OCI-M2 (cell line): Measurements from ENCODE around the gene TNRC6B.
"Not testable (repeated sequence)": the region's sequence is repeated elsewhere in the genome, so short reads cannot be mapped to it uniquely, and the experiment has no call there.

Source experiments
- DNase-seq: peaks from one replicate; lab custom pipeline; 2025; ENCODE audit not compliant: unreplicated experiment; lab: John Stamatoyannopoulos, UW

TNRC6B gene, protein sequence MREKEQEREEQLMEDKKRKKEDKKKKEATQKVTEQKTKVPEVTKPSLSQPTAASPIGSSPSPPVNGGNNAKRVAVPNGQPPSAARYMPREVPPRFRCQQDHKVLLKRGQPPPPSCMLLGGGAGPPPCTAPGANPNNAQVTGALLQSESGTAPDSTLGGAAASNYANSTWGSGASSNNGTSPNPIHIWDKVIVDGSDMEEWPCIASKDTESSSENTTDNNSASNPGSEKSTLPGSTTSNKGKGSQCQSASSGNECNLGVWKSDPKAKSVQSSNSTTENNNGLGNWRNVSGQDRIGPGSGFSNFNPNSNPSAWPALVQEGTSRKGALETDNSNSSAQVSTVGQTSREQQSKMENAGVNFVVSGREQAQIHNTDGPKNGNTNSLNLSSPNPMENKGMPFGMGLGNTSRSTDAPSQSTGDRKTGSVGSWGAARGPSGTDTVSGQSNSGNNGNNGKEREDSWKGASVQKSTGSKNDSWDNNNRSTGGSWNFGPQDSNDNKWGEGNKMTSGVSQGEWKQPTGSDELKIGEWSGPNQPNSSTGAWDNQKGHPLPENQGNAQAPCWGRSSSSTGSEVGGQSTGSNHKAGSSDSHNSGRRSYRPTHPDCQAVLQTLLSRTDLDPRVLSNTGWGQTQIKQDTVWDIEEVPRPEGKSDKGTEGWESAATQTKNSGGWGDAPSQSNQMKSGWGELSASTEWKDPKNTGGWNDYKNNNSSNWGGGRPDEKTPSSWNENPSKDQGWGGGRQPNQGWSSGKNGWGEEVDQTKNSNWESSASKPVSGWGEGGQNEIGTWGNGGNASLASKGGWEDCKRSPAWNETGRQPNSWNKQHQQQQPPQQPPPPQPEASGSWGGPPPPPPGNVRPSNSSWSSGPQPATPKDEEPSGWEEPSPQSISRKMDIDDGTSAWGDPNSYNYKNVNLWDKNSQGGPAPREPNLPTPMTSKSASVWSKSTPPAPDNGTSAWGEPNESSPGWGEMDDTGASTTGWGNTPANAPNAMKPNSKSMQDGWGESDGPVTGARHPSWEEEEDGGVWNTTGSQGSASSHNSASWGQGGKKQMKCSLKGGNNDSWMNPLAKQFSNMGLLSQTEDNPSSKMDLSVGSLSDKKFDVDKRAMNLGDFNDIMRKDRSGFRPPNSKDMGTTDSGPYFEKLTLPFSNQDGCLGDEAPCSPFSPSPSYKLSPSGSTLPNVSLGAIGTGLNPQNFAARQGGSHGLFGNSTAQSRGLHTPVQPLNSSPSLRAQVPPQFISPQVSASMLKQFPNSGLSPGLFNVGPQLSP (N-terminal part only)

DNA sequence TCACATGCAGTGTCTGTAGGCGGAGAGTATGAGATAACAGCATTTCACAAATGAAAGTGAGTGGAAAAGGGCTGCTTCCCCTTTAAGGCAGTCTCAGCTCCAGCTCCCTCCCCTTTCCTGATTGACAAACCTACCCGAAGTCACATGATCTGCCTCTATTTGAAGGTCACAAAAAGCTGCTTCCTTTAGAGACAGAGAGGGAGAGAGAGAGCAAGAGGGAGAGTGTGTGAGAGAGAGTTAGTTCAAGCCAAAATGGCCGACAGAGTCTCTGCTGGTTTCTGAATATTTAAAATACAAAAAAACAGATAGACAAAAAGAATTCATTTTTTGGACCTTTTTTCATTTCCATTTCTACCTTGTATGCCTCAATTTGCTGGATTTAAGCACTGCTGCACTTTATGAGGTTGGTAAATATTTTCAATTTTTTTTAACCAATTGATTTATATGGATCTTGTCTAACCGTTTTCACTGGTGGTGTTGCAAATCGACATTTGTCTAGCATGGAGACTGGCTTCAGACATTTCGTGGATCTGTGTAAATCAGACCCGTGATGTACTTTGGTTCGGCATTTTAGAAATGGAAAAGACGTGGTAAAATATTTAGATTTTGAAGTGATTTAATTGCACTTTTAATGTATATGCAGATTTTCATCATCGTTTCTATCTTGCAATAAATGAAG, at the start of gene TNRC6B:
Gene TNRC6B, plus strand, starts transcription at position 188 of the 679 bp plus-strand sequence. Its CDS starts 211 bp downstream, at position 399.
- DNase-seq, result peak; percentile 64

DNA sequence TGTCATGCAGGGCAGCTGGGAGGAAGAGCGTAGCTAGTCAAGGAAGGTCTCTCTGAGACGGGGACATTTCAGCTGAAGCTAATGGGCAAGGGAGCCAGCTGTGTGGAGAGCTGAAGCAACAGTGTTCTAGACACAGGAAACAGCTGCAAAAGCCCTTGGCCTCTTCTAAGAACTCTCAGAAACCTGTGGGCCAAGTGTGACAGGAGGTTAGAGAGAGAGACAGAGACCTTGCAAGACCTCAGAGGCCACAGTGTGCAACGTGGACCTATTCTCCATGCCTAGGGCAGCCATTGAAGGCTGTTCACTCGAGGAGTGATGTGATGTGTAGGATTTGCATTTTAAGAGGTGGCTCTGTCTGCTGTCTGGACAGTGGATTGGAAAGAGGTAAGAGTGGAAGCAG, 48.7 kb upstream of the TNRC6B start:
- DNase-seq, result no peak

DNA sequence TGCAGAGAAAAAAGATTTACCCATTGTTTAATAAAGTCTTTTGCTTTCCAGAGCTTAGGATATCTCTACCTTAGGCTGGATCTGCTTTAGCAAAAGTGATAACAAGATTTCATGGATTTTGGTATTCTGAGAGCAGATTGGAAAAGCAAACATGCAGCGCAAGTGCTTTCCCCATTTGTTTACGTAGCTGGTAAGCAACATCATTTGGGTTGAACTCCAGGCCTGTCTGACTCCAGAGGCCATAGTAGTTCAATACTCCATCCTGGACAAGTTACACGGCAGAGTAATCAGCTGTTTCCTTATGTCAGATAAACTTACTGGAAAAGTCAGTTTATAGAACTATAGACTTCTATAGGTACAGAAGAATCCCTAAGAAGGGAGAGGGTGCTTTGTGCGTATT, 40.6 kb upstream of the TNRC6B start:
- no peak for DNase-seq

DNA sequence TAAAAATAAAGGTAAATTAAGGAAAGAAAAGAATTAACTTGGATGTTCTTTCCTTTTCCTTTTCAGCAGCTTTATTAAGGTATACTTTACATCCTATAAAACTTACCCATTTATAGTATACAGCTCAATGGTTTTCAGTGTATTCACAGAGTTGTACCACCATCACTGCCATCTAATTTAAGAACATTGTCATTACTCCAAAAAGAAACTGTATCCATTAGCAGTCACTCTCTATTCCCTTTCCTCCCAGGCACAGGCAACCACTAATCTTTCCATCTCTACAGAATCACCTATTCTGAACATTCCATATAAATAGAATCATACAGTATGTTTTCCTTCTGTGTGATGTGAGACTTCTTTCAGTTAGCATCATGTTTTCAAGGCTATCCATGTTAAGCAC, 38.9 kb upstream of the TNRC6B start:
- DNase-seq, result no peak

DNA sequence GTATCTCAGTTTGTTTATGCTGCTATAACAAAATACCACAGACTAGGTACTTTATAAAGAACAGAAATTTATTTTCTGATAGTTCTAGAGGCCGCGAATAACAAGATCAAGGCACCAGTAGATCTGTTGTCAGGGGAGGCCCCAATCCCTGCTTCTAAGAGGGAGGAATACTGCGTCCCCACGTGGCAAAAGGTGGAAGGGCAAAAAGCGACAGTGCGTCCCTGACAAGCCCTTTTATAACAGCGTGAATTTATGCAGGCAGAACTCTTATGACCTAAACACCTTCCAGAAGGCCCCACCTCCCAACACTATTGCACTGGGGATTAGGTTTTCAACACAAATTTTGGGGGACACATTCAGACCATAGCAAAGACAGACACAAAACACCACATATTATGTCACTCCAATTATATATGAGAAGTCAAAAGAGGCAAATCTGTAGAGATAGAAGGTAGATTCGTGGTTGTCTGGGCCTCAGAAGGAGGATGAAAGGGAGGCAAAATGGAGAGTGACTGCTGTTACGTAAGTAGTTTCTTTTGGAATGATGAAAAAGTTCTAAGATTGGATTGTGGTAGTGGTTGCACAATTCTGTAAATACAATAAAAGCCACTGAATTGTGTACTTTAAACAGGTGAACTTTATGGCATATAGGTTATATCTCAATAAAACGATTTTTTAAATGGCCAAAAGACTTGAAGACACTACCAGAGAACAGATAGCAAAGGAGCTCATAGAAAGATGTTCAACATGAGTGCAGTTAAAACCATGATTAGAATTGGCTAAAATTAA, 30.1 kb upstream of the TNRC6B start:
- DNase-seq, result no peak

DNA sequence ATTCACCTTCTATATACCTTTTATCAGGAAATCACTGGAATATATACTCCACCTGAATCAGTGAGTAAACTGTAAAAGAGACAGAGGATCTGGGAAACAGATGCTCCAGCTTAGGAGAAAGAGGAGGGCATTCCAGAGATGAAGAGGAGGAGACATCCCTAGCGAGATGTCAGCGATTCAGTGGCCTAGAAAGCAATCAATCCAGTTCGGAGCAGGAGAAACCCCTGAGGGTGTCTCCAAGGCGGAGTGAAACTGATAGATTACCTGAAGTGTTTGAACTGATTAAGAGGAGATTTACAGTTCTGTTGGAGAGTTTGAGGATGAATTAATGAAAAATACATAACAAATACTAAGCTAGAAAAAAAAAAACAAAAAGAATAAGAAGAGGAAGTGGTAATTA, 24.5 kb upstream of the TNRC6B start:
- no peak for DNase-seq

DNA sequence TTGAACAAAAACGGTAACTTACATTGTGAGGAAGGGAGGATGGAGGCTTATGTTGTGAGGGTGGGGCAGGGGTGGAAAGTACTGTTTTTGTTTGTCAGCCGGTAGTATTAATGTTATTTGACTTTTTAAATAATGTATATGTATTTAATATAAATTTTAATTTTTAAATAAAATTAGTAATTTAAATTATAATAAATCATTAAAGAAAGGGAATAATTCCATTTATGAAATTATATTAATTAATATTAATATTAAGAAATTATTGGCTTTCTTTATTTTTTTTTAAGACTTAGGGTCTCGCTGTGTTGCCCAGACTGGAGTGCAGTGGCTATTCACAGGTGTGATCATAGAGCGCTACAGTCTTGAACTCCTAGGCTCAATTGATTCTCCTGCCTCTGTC, 24.0 kb upstream of the TNRC6B start:
- no peak for DNase-seq

DNA sequence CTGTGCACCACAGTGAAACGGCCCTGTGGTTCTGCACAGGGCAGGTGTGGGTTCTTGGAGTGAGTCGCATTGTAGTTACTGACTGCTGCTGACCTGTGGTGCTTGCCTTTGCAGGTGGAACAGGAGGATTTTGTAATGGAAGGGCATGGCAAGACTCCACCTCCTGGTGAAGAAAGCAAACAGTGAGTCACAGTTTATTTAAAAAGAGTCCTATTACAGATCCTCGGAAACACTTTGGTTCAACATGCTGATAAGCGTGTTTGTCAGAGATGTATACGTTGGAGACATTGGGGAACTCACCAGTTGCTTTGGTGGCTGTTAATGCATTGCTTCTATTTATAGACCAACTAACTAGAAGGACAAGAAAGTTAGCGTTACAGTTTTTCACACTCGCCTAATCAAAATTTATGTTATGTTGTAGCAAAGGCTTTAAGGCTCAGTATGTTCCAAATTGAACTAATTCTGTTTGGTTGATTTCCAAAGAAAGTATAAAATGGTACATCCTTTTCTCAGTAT, 21.7 kb upstream of the TNRC6B start:
- DNase-seq, result no peak

DNA sequence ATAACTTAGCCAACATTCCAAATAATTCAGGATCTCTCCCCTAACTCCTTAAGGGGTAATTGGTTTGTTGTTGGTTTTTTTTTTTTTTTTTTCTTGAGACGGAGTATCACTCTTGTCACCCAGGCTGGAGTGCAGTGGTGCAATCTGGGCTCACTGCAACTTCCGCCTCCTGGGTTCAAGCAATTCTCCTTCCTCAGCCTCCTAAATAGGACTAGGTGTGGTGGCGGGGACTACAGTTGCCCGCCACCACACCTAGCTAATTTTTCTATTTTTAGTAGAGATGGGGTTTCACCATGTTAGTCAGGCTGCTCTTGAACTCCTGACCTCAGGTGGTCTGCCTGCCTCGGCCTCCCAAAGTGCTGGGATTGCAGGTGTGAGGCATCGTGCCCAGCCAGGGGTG, 21.0 kb upstream of the TNRC6B start:
- DNase-seq, result not testable (repeated sequence)

DNA sequence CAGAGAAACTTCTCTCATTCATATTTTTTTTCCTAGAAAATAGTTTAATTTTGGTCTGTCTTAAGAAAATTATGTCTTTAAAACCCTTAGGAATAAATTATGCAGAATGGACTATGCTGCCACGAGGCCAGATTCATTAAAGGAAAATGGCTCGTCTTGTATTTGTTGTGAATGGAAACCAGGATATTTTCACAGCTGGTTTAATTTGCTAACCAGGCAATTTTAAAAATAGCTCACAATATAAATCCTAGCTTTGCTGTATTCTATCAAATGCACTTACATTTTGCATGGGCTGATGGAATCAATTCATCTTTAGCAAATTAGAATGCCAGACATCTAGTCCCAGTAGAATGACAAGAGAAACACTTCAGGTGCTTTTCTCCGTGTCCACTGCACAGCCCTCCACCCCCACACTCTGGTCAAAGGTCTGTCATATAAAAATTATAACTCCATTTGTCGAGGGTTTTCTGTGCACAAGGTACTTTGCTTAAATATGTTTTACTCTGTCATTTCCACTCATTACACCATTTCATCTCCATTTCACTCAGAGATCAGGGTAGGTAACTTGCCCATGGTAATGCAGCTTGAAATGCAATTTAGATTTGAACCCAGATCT, 20.3 kb upstream of the TNRC6B start:
- no peak for DNase-seq

DNA sequence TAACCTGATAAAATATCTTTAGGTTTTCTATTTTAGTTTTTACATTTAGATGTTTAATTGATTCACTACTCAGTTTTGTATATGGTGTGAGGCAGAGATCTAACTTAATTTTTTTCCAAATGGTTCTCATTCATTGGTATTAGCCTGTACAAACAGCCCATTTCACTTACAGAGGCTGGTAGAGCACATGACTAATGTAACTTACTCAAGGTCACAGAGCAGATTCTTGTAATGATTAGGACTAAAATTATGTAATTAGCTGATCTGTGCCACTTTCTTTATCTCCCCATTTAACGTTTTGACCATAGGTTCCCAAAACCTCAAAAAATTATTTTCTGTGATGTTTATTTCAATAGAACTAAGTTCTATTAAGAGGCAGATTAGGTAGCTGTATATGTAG, 16.5 kb upstream of the TNRC6B start:
- DNase-seq, result no peak

DNA sequence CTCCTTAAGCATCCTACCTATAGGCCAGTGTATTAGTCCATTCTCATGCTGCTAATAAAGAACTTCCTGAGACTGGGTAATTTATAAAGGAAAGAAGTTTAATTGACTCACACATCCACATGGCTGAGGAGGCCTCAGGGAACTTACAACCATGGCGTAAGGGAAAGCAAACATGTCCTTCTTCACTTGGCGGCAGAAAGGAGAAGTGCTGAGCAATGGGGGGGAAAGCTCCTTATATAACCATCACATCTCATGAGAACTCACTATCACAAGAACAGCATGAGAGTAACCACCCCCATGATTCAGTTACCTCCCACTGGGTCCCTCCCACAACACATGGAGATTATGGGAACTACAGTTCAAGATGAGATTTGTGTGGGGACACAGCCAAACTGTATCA, 12.2 kb upstream of the TNRC6B start:
- not testable (repeated sequence) for DNase-seq

DNA sequence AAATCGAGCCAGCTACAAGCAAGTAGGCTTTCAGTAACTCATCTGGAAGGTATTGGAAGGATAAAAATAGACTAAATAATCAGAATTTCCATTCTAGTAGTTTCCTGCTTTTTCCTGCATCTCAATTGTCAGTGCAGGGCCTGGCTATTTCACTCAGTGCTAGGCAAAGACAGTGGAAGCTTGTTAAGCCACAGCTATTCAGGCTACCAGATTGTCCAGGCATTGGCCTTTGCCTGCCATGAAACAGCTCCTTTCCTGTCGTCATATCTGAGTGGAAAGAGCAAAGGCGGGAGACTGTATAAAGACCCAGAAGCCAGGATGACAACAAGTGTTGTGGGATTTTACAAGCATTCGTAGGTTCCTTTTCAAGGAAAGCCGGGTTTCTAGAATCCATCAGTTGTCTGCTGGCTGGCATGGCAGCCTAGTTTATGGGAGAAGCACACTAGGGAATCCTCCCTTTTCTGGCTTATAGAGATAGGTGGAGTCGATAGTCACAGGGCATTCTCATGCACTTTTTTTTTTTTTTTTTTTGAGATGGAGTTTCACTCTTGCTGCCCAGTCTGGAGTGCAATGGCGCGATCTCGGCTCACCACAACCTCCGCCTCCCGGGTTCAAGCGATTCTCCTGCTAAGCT, 2.0 kb upstream of the TNRC6B start:
- DNase-seq, result no peak

DNA sequence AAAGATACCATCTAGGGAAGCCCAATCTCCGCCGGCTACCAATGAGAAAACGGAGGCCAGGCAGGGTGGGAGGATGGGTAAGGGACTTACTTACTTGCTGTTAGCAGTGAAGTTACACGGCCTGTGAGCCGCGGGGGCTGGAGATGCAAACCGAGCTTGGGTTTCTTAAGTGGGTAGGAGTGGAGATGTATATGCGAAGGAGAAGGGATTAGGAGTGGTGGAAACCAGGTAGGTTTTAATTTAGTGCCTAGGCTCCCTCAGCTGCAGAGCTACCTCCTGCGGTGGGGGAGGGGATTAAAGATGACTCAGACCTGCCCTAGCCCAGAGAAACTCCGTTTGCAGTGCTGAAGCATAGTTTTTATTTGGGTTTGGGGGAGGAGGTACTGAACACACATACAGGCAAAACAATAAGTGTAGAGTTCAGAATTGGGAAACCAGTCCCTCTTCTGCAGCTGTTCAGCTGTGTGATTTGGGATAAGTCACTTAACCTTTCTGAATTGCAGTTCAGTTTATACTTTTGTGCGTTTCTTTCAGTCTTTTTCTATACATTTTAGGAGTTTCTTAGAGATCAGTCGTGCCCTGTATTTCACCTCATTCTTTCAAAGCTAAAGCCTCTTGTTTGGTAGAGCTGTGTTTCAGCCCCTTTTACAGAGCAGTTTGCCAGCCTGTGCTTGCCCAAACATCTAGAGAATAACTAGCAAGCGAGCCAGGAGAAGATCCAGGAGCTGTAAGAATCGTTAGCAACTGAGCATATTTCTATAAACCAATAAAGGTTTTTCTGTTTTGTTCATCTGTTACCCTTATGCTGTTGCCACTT, 596 bp upstream of the TNRC6B start:
- DNase-seq, result no peak

DNA sequence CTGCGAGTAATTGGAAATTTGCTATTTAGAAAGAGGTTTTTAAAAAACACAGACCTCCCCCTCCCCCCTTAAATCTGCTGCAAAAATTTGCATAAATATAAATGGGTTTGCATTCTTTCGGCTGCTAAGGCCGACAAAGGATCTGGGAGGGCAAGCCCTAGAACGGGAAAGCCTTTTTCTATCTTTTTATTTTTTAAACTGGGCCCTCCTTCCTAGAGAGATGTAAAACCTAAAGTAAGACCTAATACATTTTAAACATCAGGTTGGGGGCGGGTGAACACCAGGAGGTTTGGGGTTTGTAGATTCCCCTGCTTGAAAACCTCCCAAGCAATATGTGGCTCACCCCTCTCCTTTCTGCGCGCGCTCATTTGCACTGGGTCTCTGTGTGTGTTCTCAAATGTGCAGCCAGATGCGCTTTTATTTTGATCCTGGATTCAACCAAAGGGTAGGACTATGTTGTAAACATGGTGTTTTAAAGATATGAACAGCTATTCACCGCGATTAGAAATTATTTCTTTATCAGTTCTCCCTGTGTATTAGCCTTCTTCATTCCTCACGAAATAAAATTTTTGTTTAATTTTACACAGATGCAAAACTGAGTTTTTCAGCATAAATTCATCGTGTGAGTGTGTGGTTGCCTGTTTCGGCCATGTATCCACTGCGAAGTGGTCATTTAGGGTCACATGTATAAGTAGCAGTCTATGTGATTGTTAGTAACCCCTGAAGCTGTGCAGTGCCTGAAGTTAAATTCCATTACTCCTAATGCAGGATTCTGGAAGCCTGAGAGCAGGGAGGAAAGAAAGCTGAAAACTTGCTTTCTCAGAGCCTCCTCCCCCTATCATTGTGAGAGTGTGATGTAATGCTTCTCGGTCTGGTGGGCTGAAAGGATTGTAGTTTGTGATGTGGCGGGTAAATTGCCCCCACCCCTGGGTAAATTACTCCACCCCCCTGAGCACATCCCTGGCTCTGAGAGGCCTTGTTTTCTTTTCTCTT, 988 bp downstream of the TNRC6B start:
- no peak for DNase-seq

DNA sequence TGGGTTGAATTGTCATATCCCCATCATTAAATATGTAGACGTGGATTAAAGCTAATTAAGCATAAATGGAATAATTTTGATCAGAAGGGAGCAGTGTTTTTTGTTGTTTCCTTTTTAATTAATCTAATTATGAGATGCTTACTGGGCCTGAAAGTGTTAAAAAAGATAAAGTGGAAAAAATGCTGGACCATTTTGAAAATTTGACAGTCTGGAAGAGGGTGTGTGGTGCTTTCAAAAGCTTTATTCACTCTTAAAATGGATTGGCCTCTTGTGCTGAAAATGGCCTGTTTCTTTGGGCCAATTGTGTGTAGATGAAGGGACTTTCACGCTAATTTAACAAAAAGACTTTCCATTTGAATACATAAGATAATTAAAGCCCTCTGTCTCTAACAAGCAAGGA, 1.8 kb downstream of the TNRC6B start:
- no peak for DNase-seq

DNA sequence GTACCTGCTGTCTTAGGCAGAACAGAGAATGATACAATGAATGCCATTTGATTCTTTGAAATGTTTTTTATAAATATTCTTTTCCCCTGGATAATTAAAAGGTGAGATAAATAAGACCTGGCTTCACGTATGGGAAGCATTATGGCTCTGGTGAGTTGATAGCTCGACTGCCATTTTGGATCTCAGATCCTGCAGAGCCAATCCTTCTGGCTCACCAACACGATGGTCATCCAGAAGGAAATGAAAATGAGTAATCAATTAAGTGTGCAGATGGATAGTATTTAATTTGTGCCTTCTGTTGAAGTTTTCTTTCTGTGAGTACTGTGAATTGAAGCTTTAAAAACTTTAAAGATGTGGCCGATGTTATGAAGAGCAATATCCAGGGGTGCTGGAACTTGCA, 2.7 kb downstream of the TNRC6B start:
- DNase-seq, result no peak
